PC-3 (cell line): ENCODE measurements around the gene LCN6. TPM values are rescaled to one million over a fixed set of nuclear protein-coding genes. Genes with fewer than 3 reads are reported as not detected.

ENCODE experiments used
- ATAC-seq: fragments of 200-7000 bp; cut with Tn5 transposase; 2 replicates; pipeline ENCODE4 v1.9.1; 2020; ENCODE audit warnings: mild to moderate bottlenecking, moderate library complexity
- BruUV-seq: library from RNA; stranded (reverse); fragments of 400-500 nt; replicated peaks from 2 replicates; lab custom pipeline; 2021; lab: Mats Ljungman, UMichigan
- CTCF ChIA-PET: fragments of 300-600 bp; sonication (Branson Sonifier 250); formaldehyde crosslinking; loops from one replicate; lab custom pipeline; 2022; ENCODE audit warnings: antibody characterized with exemption; lab: Charles Lee
- POLR2A ChIA-PET: fragments of 300-600 bp; sonication (Branson Sonifier 250); formaldehyde crosslinking; loops from one replicate; lab custom pipeline; 2022; ENCODE audit warnings: antibody characterized with exemption; ENCODE audit not compliant: unreplicated experiment; lab: Charles Lee
- DNase-seq: peaks from one replicate; pipeline ENCODE4 v3.0.0-alpha.2; 2015
- H2AFZ ChIP-seq: fragments of 300-600 bp; sonication (generic); 2 replicates; pipeline ENCODE4 v1.6.0; 2016; ENCODE audit warnings: antibody characterized with exemption, low read length
- H3F3A ChIP-seq: fragments of 300-600 bp; sonication (generic); one replicate; pipeline ENCODE4 v1.6.0; 2017; ENCODE audit warnings: antibody characterized with exemption, low read length, control low read depth, mild to moderate bottlenecking; ENCODE audit not compliant: unreplicated experiment
- H3K27ac ChIP-seq: fragments of 300-600 bp; sonication (generic); 2 replicates; pipeline ENCODE4 v1.5.1; 2016; ENCODE audit warnings: mild to moderate bottlenecking, low read length
- H3K27me3 ChIP-seq: fragments of 300-600 bp; sonication (generic); 2 replicates; pipeline ENCODE4 v1.6.1; 2016; ENCODE audit warnings: low read length, mixed read lengths
- H3K36me3 ChIP-seq: fragments of 300-600 bp; sonication (generic); 2 replicates; pipeline ENCODE4 v1.6.1; 2016; ENCODE audit warnings: low read depth, mixed run types, low read length, mixed read lengths
- H3K4me1 ChIP-seq: fragments of 300-600 bp; sonication (generic); 2 replicates; pipeline ENCODE4 v1.5.1; 2016; ENCODE audit warnings: low read length; ENCODE audit not compliant: insufficient read depth
- H3K4me2 ChIP-seq: fragments of 300-600 bp; sonication (generic); 2 replicates; pipeline ENCODE4 v1.6.0; 2016; ENCODE audit warnings: low read length
- H3K4me3 ChIP-seq: fragments of 300-600 bp; sonication (generic); 2 replicates; pipeline ENCODE4 v1.5.1; 2016; ENCODE audit warnings: mild to moderate bottlenecking, low read length, mixed read lengths
- H3K79me2 ChIP-seq: fragments of 300-600 bp; sonication (generic); 2 replicates; pipeline ENCODE4 v1.6.1; 2017; ENCODE audit warnings: low read length, mixed read lengths
- H3K9ac ChIP-seq: fragments of 300-600 bp; sonication (generic); 2 replicates; pipeline ENCODE4 v1.6.0; 2016; ENCODE audit warnings: mild to moderate bottlenecking, low read length
- H3K9me2 ChIP-seq: fragments of 300-600 bp; sonication (generic); replicated peaks from 2 replicates; pipeline ENCODE4 v1.6.1; 2016; ENCODE audit warnings: mixed run types, low read length, mixed read lengths
- H3K9me3 ChIP-seq: fragments of 300-600 bp; sonication (generic); 2 replicates; pipeline ENCODE4 v1.6.1; 2016; ENCODE audit warnings: low read length, mixed read lengths
- H4K20me1 ChIP-seq: fragments of 300-600 bp; sonication (generic); 2 replicates; pipeline ENCODE4 v1.6.1; 2016; ENCODE audit warnings: low read length, mixed read lengths
- EZH2 ChIP-seq: fragments of 300-600 bp; sonication (generic); IDR thresholded peaks from one replicate; pipeline ENCODE4 v1.6.1; 2017; ENCODE audit warnings: antibody characterized with exemption, mild to moderate bottlenecking, low read length; ENCODE audit not compliant: unreplicated experiment
- EZH2phosphoT487 ChIP-seq: fragments of 300-600 bp; sonication (generic); IDR thresholded peaks from 2 replicates; pipeline ENCODE4 v1.6.1; 2018; ENCODE audit warnings: mild to moderate bottlenecking, antibody characterized with exemption, low read length, borderline replicate concordance
- intact Hi-C: fragments of 100-400 bp; cut with micrococcal nuclease; formaldehyde crosslinking; loops from 2 replicates; pipeline ENCODE4 v1.9.0; 2023
- total RNA-seq: library from RNA; depleted of rRNA; stranded (reverse); fragments of >200 nt; gene quantifications from 2 replicates; pipeline ENCODE4 v1.2.3, GENCODE V29; 2014
- TF ChIP-seq, protein P1 (sequence below): fragments of 300-600 bp; sonication (generic); conservative IDR thresholded peaks from 2 replicates; pipeline ENCODE4 v1.5.1; 2017; ENCODE audit warnings: antibody characterized with exemption, low read depth, mild to moderate bottlenecking, low read length

The LCN6 gene
- total RNA-seq, 1 experiment from 2014 or later = not detected

DNA sequence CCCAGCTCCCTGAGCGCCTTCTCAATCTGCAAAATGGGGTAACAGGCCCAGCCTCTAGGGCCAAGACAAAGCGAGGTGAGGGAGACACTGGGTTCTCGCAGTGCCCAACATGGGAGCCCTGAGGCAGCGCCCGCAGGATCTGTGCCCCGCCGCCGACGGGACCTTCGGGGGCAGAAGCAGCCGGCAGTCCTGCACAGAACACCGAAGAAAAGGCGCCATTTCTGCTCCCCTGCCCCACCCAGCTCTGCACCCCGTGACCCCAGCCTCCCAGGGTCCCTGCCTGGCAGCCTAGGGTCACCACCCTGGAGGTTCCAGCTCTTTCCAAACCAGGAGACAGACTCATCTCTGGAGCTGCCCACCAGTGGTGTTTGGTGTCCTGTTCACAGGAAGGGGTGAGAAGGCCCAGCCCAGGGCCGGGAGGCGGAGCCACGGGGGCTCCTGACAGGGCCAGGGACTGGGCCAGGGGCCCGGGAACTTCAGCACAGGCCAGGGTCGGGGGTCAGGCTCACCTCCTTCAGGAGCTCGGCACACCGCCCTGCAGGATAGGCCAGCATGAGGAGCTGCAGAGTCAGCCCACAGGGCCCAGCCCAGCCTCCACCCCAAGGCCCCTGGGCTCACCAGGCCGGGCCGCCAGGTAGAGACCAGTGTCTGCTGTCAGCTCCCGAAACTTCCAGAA lies 6.4 kb upstream of the LCN6 start:
- H3K36me3 ChIP-seq = no peaks in the 10 kb centered on the region
- no peak for DNase-seq
- H3K79me2 ChIP-seq = no peaks in the 10 kb centered on the region
- TF ChIP-seq, protein P1, sequence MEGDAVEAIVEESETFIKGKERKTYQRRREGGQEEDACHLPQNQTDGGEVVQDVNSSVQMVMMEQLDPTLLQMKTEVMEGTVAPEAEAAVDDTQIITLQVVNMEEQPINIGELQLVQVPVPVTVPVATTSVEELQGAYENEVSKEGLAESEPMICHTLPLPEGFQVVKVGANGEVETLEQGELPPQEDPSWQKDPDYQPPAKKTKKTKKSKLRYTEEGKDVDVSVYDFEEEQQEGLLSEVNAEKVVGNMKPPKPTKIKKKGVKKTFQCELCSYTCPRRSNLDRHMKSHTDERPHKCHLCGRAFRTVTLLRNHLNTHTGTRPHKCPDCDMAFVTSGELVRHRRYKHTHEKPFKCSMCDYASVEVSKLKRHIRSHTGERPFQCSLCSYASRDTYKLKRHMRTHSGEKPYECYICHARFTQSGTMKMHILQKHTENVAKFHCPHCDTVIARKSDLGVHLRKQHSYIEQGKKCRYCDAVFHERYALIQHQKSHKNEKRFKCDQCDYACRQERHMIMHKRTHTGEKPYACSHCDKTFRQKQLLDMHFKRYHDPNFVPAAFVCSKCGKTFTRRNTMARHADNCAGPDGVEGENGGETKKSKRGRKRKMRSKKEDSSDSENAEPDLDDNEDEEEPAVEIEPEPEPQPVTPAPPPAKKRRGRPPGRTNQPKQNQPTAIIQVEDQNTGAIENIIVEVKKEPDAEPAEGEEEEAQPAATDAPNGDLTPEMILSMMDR = no peak
- no peak for TF ChIP-seq EZH2phosphoT487
- TF ChIP-seq EZH2 = no peak
- H3K4me2 ChIP-seq = no peak overlapping the region
- no TSS peak for BruUV-seq
- ATAC-seq = no peak
- no peaks in the 10 kb centered on the region for H3K27me3 ChIP-seq
- no peak overlapping the region for H3K27ac ChIP-seq
- H3K9ac ChIP-seq = no peak overlapping the region
- intact Hi-C loops = no loop called here
- no peaks in the 10 kb centered on the region for H3K4me1 ChIP-seq
- no peaks in the 10 kb centered on the region for H3K9me3 ChIP-seq
- ChIA-PET CTCF (no interaction called here), POLR2A (no interaction called here)
- no peaks in the 10 kb centered on the region for H4K20me1 ChIP-seq
- no peak overlapping the region for H2AFZ ChIP-seq
- H3F3A ChIP-seq = no peaks in the 10 kb centered on the region
- no peaks in the 10 kb centered on the region for H3K9me2 ChIP-seq
- H3K4me3 ChIP-seq = no peak overlapping the region

DNA sequence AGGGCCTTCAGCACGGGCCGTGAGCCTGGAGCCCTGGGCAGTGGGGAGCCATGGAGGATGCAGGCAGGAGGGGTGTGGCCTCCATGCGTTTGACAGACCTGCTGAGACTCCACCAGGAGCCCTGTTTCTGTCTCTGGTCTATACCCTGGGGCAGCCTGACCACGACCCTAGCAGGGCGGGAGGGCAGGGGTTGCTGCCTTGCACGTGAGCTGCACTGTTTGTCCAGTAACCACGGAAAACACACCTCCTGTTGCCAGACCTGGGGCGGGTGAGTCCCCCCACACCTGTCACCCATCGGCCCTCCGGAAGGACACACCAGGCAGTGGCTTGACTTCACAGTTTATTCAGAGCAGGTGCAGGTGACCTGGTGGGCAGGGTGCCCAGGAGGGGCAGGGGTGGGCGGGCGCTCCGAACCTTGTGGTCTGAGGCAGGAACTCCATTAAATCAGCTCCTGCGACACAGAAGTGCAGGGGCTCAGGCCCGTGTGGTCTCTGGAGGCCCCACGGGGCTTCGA lies 5.8 kb upstream of the LCN6 start:
- Histone ChIP-seq H3K4me3 (no peak overlapping the region), H3K36me3 (no peaks in the 10 kb centered on the region), H3K9me3 (no peaks in the 10 kb centered on the region), H3F3A (no peaks in the 10 kb centered on the region), H2AFZ (no peak overlapping the region), H3K4me2 (no peak overlapping the region), H3K4me1 (no peaks in the 10 kb centered on the region), H3K27me3 (no peaks in the 10 kb centered on the region), H3K9ac (no peak overlapping the region), H4K20me1 (no peaks in the 10 kb centered on the region), H3K9me2 (no peaks in the 10 kb centered on the region), H3K79me2 (no peaks in the 10 kb centered on the region), H3K27ac (no peak overlapping the region)
- ChIA-PET CTCF (no interaction called here), POLR2A (no interaction called here)
- BruUV-seq = no TSS peak
- TF ChIP-seq, protein P1 = no peak
- TF ChIP-seq EZH2 (no peak), EZH2phosphoT487 (no peak)
- DNase-seq (no peak), ATAC-seq (no peak)
- intact Hi-C loops = no loop called here

DNA sequence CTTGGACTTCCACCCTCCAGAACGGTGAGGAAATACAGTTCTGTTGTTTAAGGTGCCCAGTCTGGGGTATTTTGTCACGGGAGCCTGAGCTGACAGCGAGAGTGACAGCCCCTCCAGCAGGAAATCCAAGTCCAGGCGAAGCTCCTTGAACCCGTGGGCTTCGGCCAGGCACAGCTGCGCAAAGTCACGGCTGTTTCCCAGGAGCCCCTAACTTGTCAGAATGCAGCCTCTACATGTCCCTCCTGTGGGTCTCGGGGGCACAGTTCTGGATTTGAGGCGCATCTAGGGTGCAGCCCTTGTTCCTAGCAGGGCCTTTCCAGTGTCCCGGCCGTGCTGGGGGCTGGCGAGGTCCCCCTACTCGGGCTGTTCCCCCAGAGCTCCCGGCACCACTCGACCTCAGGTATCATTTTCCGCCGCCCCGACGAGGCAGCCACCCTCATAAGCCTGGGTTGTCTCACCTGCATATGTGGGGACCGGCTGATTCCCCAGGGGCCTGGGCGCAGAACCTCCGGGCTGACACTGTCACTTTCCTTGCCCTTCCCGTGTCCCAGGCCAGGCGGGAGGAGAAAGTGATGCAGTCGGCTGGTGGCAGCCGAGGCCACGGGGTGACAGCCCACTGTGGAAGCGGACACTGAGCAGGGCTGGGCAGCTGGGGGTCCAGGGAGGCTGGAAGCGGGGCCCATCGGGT lies 5.2 kb upstream of the LCN6 start:
- Histone ChIP-seq H3K9me3 (no peaks in the 10 kb centered on the region), H3K36me3 (no peaks in the 10 kb centered on the region), H3K4me3 (no peak overlapping the region), H3K4me1 (no peaks in the 10 kb centered on the region), H3F3A (no peaks in the 10 kb centered on the region), H3K9me2 (no peaks in the 10 kb centered on the region), H3K9ac (no peak overlapping the region), H3K79me2 (no peaks in the 10 kb centered on the region), H4K20me1 (no peaks in the 10 kb centered on the region), H3K27ac (no peak overlapping the region), H3K4me2 (no peak overlapping the region), H2AFZ (no peak overlapping the region), H3K27me3 (no peaks in the 10 kb centered on the region)
- intact Hi-C loops = no loop called here
- POLR2A ChIA-PET = no interaction called here
- BruUV-seq = no TSS peak
- ATAC-seq = no peak
- TF ChIP-seq EZH2phosphoT487 (no peak), EZH2 (no peak)
- TF ChIP-seq, protein P1 = no peak
- no peak for DNase-seq
- CTCF ChIA-PET = no interaction called here
